Cerebellar cortex (tissue), 1 donor: ENCODE data around the gene CDKN2C.
"Not testable (repeated sequence)": the region's sequence is repeated elsewhere in the genome, so short reads cannot be mapped to it uniquely, and the experiment has no call there.

ENCODE experiments used
- DNase-seq: peaks from one replicate; pipeline ENCODE4 v3.0.0-alpha.2; 2015; ENCODE audit warnings: low spot score

The CDKN2C gene

GRCh38 chr1:50969611-50970508 is at the start of gene CDKN2C:
TSS of gene CDKN2C (plus strand) at chr1:50970245. CDS start at chr1:50970369, 124 bp downstream.
- peak; percentile 90 for DNase-seq

- DNase-seq = no peak
Measured at GRCh38 chr1:50920409-50920808, 49.6 kb upstream of the CDKN2C start.

GRCh38 chr1:50921029-50921428 is 49.0 kb upstream of the CDKN2C start:
- no peak for DNase-seq

- DNase-seq = no peak
Measured at GRCh38 chr1:50923564-50923963, 46.5 kb upstream of the CDKN2C start.

GRCh38 chr1:50929376-50929958 is 40.6 kb upstream of the CDKN2C start:
- DNase-seq = peak; percentile 53

- DNase-seq = peak; percentile 35
Measured at GRCh38 chr1:50930193-50930592, 39.9 kb upstream of the CDKN2C start.

GRCh38 chr1:50930965-50931737 is 38.9 kb upstream of the CDKN2C start:
- no peak for DNase-seq

- not testable (repeated sequence) for DNase-seq
Measured at GRCh38 chr1:50932043-50932442, 38.0 kb upstream of the CDKN2C start.

- DNase-seq = not testable (repeated sequence)
Measured at GRCh38 chr1:50933770-50934169, 36.3 kb upstream of the CDKN2C start.

GRCh38 chr1:50934838-50935237 is 35.2 kb upstream of the CDKN2C start:
- no peak for DNase-seq

- DNase-seq = not testable (repeated sequence)
Measured at GRCh38 chr1:50935276-50935675, 34.8 kb upstream of the CDKN2C start.

- DNase-seq = no peak
Measured at GRCh38 chr1:50936321-50936720, 33.7 kb upstream of the CDKN2C start.

GRCh38 chr1:50940291-50940690 is 29.8 kb upstream of the CDKN2C start:
- no peak for DNase-seq

GRCh38 chr1:50942334-50942733 is 27.7 kb upstream of the CDKN2C start:
- DNase-seq = no peak

- no peak for DNase-seq
Measured at GRCh38 chr1:50949286-50949982, 20.6 kb upstream of the CDKN2C start.

GRCh38 chr1:50950396-50950795 is 19.6 kb upstream of the CDKN2C start:
- DNase-seq = no peak

GRCh38 chr1:50952566-50952965 is 17.5 kb upstream of the CDKN2C start:
- not testable (repeated sequence) for DNase-seq

- no peak for DNase-seq
Measured at GRCh38 chr1:50955116-50955515, 14.9 kb upstream of the CDKN2C start.

GRCh38 chr1:50959303-50959912 is 10.6 kb upstream of the CDKN2C start:
- peak; percentile 37 for DNase-seq

- peak; percentile 96 for DNase-seq
Measured at GRCh38 chr1:50959913-50960844, 9.9 kb upstream of the CDKN2C start, which contains the start of gene FAF1. TSS of gene FAF1 (minus strand) at chr1:50960267. CDS start at chr1:50959811, 456 bp downstream.
